Calu3 (cell line): ENCODE results near the gene TTLL8. TPM values are rescaled to one million over a fixed set of nuclear protein-coding genes. Genes with fewer than 3 reads are reported as not detected.

Source experiments
- BruUV-seq: library from RNA; stranded (reverse); fragments of 400-500 nt; replicated peaks from 2 replicates; lab custom pipeline; 2021; lab: Mats Ljungman, UMichigan
- CTCF ChIA-PET: fragments of 300-600 bp; sonication (Branson Sonifier 250); formaldehyde crosslinking; loops from one replicate; lab custom pipeline; 2022; ENCODE audit warnings: antibody characterized with exemption; lab: Charles Lee
- DNase-seq: peaks from one replicate; pipeline ENCODE4 v3.0.0; 2022
- H3K27ac Mint-ChIP-seq: one replicate; pipeline ENCODE4 v1.8.0; 2022; ENCODE audit warnings: mixed read lengths; ENCODE audit not compliant: unreplicated experiment
- H3K27me3 Mint-ChIP-seq: one replicate; pipeline ENCODE4 v1.8.0; 2022; ENCODE audit warnings: mixed read lengths; ENCODE audit not compliant: unreplicated experiment
- H3K36me3 Mint-ChIP-seq: one replicate; pipeline ENCODE4 v1.8.0; 2022; ENCODE audit warnings: mild to moderate bottlenecking, moderate library complexity, mixed read lengths; ENCODE audit not compliant: insufficient read depth, unreplicated experiment
- H3K4me1 Mint-ChIP-seq: one replicate; pipeline ENCODE4 v1.8.0; 2022; ENCODE audit warnings: mild to moderate bottlenecking, low read depth, mixed read lengths; ENCODE audit not compliant: unreplicated experiment
- H3K4me3 Mint-ChIP-seq: one replicate; pipeline ENCODE4 v1.8.0; 2022; ENCODE audit warnings: mild to moderate bottlenecking, low read depth, moderate library complexity, mixed read lengths; ENCODE audit not compliant: unreplicated experiment
- H3K9me3 Mint-ChIP-seq: one replicate; pipeline ENCODE4 v1.8.0; 2022; ENCODE audit warnings: low read depth, mixed read lengths; ENCODE audit not compliant: unreplicated experiment
- CTCF ChIP-seq: fragments of 200-600 bp; IDR thresholded peaks from one replicate; pipeline ENCODE4 v1.8.0; 2022; ENCODE audit warnings: antibody characterized with exemption; ENCODE audit not compliant: unreplicated experiment
- intact Hi-C: fragments of 100-400 bp; cut with micrococcal nuclease; formaldehyde crosslinking; loops from one replicate; pipeline ENCODE4 v1.10.0; 2022; ENCODE audit not compliant: unreplicated experiment
- total RNA-seq: library from RNA; stranded (reverse); gene quantifications from 2 replicates; pipeline ENCODE4 v1.2.3, GENCODE V29; 2022

Gene TTLL8
- total RNA-seq, 1 experiment from 2014 or later: not detected

DNA sequence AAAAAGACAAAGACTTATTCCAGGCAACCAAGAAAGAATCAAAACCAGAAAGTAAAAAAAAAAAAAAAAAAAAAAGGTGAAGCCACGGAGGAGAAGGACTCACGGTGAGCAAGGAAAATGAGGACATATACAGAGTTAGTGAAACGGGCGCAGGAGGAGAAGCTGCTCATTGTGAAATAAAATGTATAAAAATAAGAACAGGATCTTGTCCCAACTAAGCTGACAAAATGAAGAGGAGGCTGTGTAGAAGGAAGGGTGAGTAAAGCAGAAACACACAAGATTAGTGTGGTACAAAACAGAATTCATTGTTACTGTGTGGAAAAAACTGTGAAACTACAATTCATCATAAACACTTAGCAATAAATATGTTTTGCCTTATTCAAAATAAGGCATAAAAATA lies 53.2 kb downstream of the TTLL8 start:
- Mint-ChIP-seq H3K27me3 (no peaks in the 10 kb centered on the region), H3K4me3 (no peak overlapping the region), H3K9me3 (no peaks in the 10 kb centered on the region), H3K4me1 (peaks cover 10% of the 10 kb centered on the region), H3K27ac (peak overlapping the region; percentile 48), H3K36me3 (peaks cover 9% of the 10 kb centered on the region)
- CTCF ChIA-PET: no interaction called here
- intact Hi-C loops: no loop called here
- no peak for DNase-seq
- BruUV-seq: no TSS peak
- no peak for TF ChIP-seq CTCF

DNA sequence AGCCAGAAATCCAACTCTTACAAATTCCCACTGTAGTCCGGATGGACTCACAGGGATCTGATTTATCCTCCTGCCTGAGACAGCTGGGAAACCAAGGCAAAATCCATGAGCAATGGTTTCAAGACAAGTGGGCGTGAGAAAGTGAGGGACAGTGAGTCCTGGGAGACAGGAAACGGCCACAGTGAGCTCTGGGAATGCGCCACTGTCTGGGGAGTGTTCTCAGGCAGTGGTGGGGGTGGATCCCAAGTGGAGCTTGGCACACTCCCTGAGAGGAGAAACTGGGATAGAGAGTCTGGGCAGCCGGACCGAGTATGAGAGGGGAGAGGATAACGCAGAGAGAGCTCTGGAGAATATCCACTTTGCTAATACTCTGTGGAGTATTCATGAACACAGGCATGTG lies 55.3 kb downstream of the TTLL8 start:
- Mint-ChIP-seq H3K27me3 (no peaks in the 10 kb centered on the region), H3K27ac (no peak overlapping the region)

DNA sequence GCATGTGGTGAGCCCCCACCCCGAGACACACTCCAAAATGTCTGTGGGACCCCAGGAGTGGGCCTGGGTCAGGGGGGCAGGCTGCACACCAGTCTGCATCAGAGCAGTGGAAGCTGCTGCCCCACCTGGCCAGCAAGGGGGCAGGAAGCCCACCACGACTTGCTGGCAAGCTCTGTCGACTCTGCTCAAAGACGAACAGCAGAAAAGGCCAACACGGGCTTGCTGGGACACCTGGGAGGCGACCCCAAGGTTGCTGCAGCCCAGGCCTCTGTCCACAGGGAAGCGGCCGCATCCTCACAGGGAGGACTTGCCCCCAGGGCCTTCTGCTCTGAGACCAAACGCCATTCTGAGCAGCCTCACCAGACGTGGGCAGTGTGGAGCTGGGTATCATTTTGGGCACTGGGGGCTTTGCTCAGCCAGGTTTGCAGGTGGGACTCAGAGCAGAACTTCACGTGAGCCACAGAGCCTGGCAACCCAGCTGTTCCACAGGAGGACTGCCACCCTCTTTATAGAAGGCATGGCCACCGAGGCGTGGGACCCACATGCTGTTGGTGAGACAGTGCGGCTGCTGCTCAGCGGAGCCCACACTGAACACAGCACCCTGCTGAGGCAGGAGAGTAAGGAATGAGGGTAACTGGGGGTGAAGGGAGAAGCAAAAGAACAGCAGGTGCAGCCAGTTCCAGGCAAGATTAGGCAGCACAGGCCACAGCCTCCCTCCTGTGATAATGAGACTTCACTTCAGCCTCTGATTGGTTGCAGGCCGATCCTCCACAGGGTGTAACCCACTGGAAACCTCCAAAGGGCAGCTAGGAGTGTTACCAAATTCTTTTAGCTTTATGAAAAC lies 56.5 kb downstream of the TTLL8 start:
- H3K4me3 Mint-ChIP-seq: no peak overlapping the region
- intact Hi-C loops: no loop called here
- no peak overlapping the region for H3K27ac Mint-ChIP-seq
- CTCF ChIA-PET: interaction anchor here (0.7 kb wide), 1 partner anchor 30 kb away, joined by 5 read pairs; no protein-coding TSS in a partner anchor
- no TSS peak for BruUV-seq
- H3K4me1 Mint-ChIP-seq: peaks cover 7% of the 10 kb centered on the region
- H3K27me3 Mint-ChIP-seq: no peaks in the 10 kb centered on the region
- no peak for TF ChIP-seq CTCF
- H3K36me3 Mint-ChIP-seq: peaks cover 15% of the 10 kb centered on the region
- no peak for DNase-seq
- H3K9me3 Mint-ChIP-seq: no peaks in the 10 kb centered on the region

More for the DNA sequence above, 55.3 kb downstream of the TTLL8 start:
- TF ChIP-seq CTCF: no peak
- H3K9me3 Mint-ChIP-seq: no peaks in the 10 kb centered on the region
- no TSS peak for BruUV-seq
- no peak overlapping the region for H3K4me3 Mint-ChIP-seq
- H3K4me1 Mint-ChIP-seq: peaks cover 10% of the 10 kb centered on the region
- H3K36me3 Mint-ChIP-seq: peaks cover 15% of the 10 kb centered on the region
- DNase-seq: no peak
- CTCF ChIA-PET: interaction anchor here (0.8 kb wide), 1 partner anchor 27 kb away, joined by 3 read pairs; no protein-coding TSS in a partner anchor
- intact Hi-C loops: no loop called here

GRCh38 chr22:50000587-50001387 lies 57.3 kb downstream of the TTLL8 start:
- Mint-ChIP-seq H3K4me1 (no peaks in the 10 kb centered on the region), H3K36me3 (peaks cover 10% of the 10 kb centered on the region), H3K27ac (no peak overlapping the region), H3K4me3 (no peak overlapping the region), H3K9me3 (no peaks in the 10 kb centered on the region), H3K27me3 (no peaks in the 10 kb centered on the region)
- CTCF ChIA-PET: no interaction called here
- TF ChIP-seq CTCF: no peak
- intact Hi-C loops: no loop called here
- no peak for DNase-seq
- BruUV-seq: no TSS peak
